SHP77 treated with DMSO at 0.1 percent for 48 hours (cell line): ENCODE measurements around the gene ARID4A.
"Not testable (repeated sequence)": the region's sequence is repeated elsewhere in the genome, so short reads cannot be mapped to it uniquely, and the experiment has no call there.

Source experiments
- DNase-seq: peaks from one replicate; lab custom pipeline; 2025; lab: John Stamatoyannopoulos, UW

Gene ARID4A

GRCh38 chr14:58362272-58362671, 63.9 kb downstream of the ARID4A start:
- not testable (repeated sequence) for DNase-seq

- DNase-seq, result peak; percentile 9
Observed at GRCh38 chr14:58362798-58363412, 64.5 kb downstream of the ARID4A start.

GRCh38 chr14:58364316-58364715, 66.0 kb downstream of the ARID4A start:
- no peak for DNase-seq

- DNase-seq, result no peak
Observed at GRCh38 chr14:58367296-58367695, 68.9 kb downstream of the ARID4A start.

- DNase-seq, result no peak
Observed at GRCh38 chr14:58368956-58369355, 70.6 kb downstream of the ARID4A start.

- no peak for DNase-seq
Observed at GRCh38 chr14:58376791-58377190, 78.4 kb downstream of the ARID4A start.

- DNase-seq, result no peak
Observed at GRCh38 chr14:58390830-58391229, 92.5 kb downstream of the ARID4A start.

GRCh38 chr14:58395562-58395811, 97.1 kb downstream of the ARID4A start:
- DNase-seq, result no peak

- DNase-seq, result no peak
Observed at GRCh38 chr14:58395812-58396788, 97.7 kb downstream of the ARID4A start, which contains the start of gene TOMM20L. Gene TOMM20L (plus strand): TSS chr14:58395930. CDS start chr14:58395958, 28 bp downstream.

- DNase-seq, result no peak
Observed at GRCh38 chr14:58397156-58397555, 98.8 kb downstream of the ARID4A start.

GRCh38 chr14:58398495-58398894, 100.1 kb downstream of the ARID4A start:
- no peak for DNase-seq

- DNase-seq, result no peak
Observed at GRCh38 chr14:58398895-58399294, 100.5 kb downstream of the ARID4A start.

GRCh38 chr14:58401587-58401986, 103.2 kb downstream of the ARID4A start:
- no peak for DNase-seq

GRCh38 chr14:58408681-58409215, 110.4 kb downstream of the ARID4A start:
- no peak for DNase-seq

- no peak for DNase-seq
Observed at GRCh38 chr14:58414845-58415244, 116.5 kb downstream of the ARID4A start.

GRCh38 chr14:58415636-58416547, 117.5 kb downstream of the ARID4A start:
- no peak for DNase-seq

- DNase-seq, result not testable (repeated sequence)
Observed at GRCh38 chr14:58416934-58417333, 118.6 kb downstream of the ARID4A start.
